ENCODE measurements around the gene DLGAP4. TPM values are rescaled to one million over a fixed set of nuclear protein-coding genes. Genes with fewer than 3 reads are reported as not detected.

The DLGAP4 gene
- total and polyA plus RNA-seq, 9 of the 15 experiments (the other 6 are each of a cell fraction or from before 2014, with no cell fraction given) = 0.31 to 34.1 (median 4.5) TPM

GRCh38 chr20:36460648-36461599, 154.8 kb downstream of the DLGAP4 start (continued):
- TF ChIP-seq MAX (CRISPR knock-in tag; IDR thresholded peaks at IDR 0.05) (peak; percentile 99), GTF2E2 (tag; IDR thresholded peaks at IDR 0.05) (no peak), NCOA6 (IDR thresholded peaks at IDR 0.05) (no peak), ARID4B (CRISPR knock-in tag; IDR thresholded peaks at IDR 0.05) (peak; percentile 52; the same call in 1 of the 2 replicates), E2F5 (CRISPR knock-in tag; IDR thresholded peaks at IDR 0.05) (peak; percentile 79; the same call in 1 of the 2 replicates), NR2C2 (CRISPR knock-in tag; IDR thresholded peaks at IDR 0.05) (peak; percentile 81), NR2C2 (tag; IDR thresholded peaks at IDR 0.05) (peak; percentile 76), WHSC1 (IDR thresholded peaks at IDR 0.05; ENCODE audit: low read length) (no peak), ZBTB1 (CRISPR knock-in tag; IDR thresholded peaks at IDR 0.05; ENCODE audit: borderline replicate concordance, low read depth) (no peak), MYBL2 (IDR thresholded peaks at IDR 0.05; ENCODE audit: low read depth) (no peak), MYBL2 (CRISPR knock-in tag; IDR thresholded peaks at IDR 0.05; ENCODE audit: borderline replicate concordance) (no peak), NFIX (CRISPR knock-in tag; IDR thresholded peaks at IDR 0.05; ENCODE audit: low read depth) (no peak), ZC3H8 (IDR thresholded peaks at IDR 0.05) (no peak), NUFIP1 (IDR thresholded peaks at IDR 0.05; ENCODE audit: partially characterized antibody) (no peak), SIN3B (IDR thresholded peaks at IDR 0.05; ENCODE audit: low read depth) (no peak), SAFB (IDR thresholded peaks at IDR 0.05; ENCODE audit: borderline replicate concordance, low read depth, low read length) (no peak), ELK3 (CRISPR knock-in tag; IDR thresholded peaks at IDR 0.05) (no peak), YY1 (IDR thresholded peaks at IDR 0.05; ENCODE audit: borderline replicate concordance in 1 of 3, control insufficient read depth in 1 of 3, extremely low read depth in 1 of 3, insufficient read depth in 3 of 3, insufficient read length in 1 of 3, insufficient replicate concordance in 2 of 3, low read depth in 1 of 3, low read length in 2 of 3) (peak in 1 of 3 experiments; percentile 11), RBM15 (IDR thresholded peaks at IDR 0.05; ENCODE audit: insufficient read depth, low read length) (no peak), ZNF511 (CRISPR knock-in tag; IDR thresholded peaks at IDR 0.05) (peak; percentile 94)

Data from K562 (cell line).